Left colon (tissue), 2 donors: ENCODE measurements around the gene FBXO21. TPM values are rescaled to one million over a fixed set of nuclear protein-coding genes. Genes with fewer than 3 reads are reported as not detected.

Experiments
- ATAC-seq: fragments of 200-7000 bp; cut with Tn5 transposase; one replicate; pipeline ENCODE4 v1.9.1; 2020; ENCODE audit warnings: mild to moderate bottlenecking, moderate library complexity
- DNase-seq, 2 donors: peaks; one replicate each; pipeline ENCODE4 v3.0.0-alpha.2; 2020
- intact Hi-C, 2 donors: fragments of 100-400 bp; cut with DNase I in 1 of 2; cut with micrococcal nuclease in 1 of 2; formaldehyde crosslinking; loops; one replicate each; pipeline versions ENCODE4 v1.11.2 to v1.14.0; 2022; cut with DNase I, micrococcal nuclease
- total RNA-seq, 2 donors: library from RNA; stranded (reverse); fragmentation: NEBNext Ultra II Directional; extraction: Animal tissue kit (Norgen Biotek cat#: 25700); gene quantifications; one replicate each; pipeline ENCODE4 v1.2.1, GENCODE V29; 2021
- donor health status: DM: no; HTN: no; CAD: no.
- donor health status: DM: yes; HTN: yes; CAD: no.

Gene FBXO21
- total RNA-seq, 2 donors from 2014 or later = 28.1 to 30.2 TPM

GRCh38 chr12:117148642-117149041, 41.6 kb downstream of the FBXO21 start:
- DNase-seq (no peak), ATAC-seq (no peak)
- intact Hi-C loops = no loop called here

GRCh38 chr12:117147639-117148038, 42.6 kb downstream of the FBXO21 start:
- DNase-seq (no peak), ATAC-seq (no peak)
- intact Hi-C loops = no loop called here

- no peak for DNase-seq
- intact Hi-C loops = no loop called here
- ATAC-seq = no peak
Observed at GRCh38 chr12:117145597-117146154, 44.6 kb downstream of the FBXO21 start.

GRCh38 chr12:117144599-117144998, 45.7 kb downstream of the FBXO21 start:
- no peak for ATAC-seq
- no peak for DNase-seq
- intact Hi-C loops = no loop called here

GRCh38 chr12:117143008-117143532, 47.2 kb downstream of the FBXO21 start:
- ATAC-seq = no peak
- intact Hi-C loops = no loop called here
- no peak for DNase-seq

GRCh38 chr12:117142094-117142493, 48.2 kb downstream of the FBXO21 start:
- ATAC-seq (no peak), DNase-seq (no peak)
- intact Hi-C loops = no loop called here

GRCh38 chr12:117141097-117141898, 49.0 kb downstream of the FBXO21 start:
- intact Hi-C loops = no loop called here
- ATAC-seq (peak; percentile 18), DNase-seq (no peak)

- intact Hi-C loops = no loop called here
- DNase-seq = peak in 1 of 2 donors; percentile 22
- ATAC-seq = peak; percentile 80
Observed at GRCh38 chr12:117140397-117141096, 49.7 kb downstream of the FBXO21 start.

GRCh38 chr12:117139025-117139717, 51.1 kb downstream of the FBXO21 start:
- no peak for ATAC-seq
- intact Hi-C loops = no loop called here
- no peak for DNase-seq

- intact Hi-C loops = no loop called here
- ATAC-seq (no peak), DNase-seq (no peak)
Observed at GRCh38 chr12:117134721-117135120, 55.5 kb downstream of the FBXO21 start.

- DNase-seq (no peak), ATAC-seq (no peak)
- intact Hi-C loops = no loop called here
Observed at GRCh38 chr12:117134059-117134458, 56.2 kb downstream of the FBXO21 start.

- intact Hi-C loops = no loop called here
- no peak for ATAC-seq
Observed at GRCh38 chr12:117130801-117131200, 59.5 kb downstream of the FBXO21 start.

GRCh38 chr12:117129391-117129790, 60.9 kb downstream of the FBXO21 start:
- intact Hi-C loops = no loop called here
- no peak for DNase-seq
- ATAC-seq = no peak

More at GRCh38 chr12:117130801-117131200, 59.5 kb downstream of the FBXO21 start:
- no peak for DNase-seq

- no peak for DNase-seq
- intact Hi-C loops = no loop called here
- ATAC-seq = no peak
Observed at GRCh38 chr12:117127933-117128823, 62.1 kb downstream of the FBXO21 start.

GRCh38 chr12:117126335-117126734, 63.9 kb downstream of the FBXO21 start:
- no peak for DNase-seq
- ATAC-seq = no peak
- intact Hi-C loops = no loop called here

- intact Hi-C loops = no loop called here
- ATAC-seq (no peak), DNase-seq (no peak)
Observed at GRCh38 chr12:117125767-117126166, 64.5 kb downstream of the FBXO21 start.

- DNase-seq (no peak), ATAC-seq (no peak)
- intact Hi-C loops = no loop called here
Observed at GRCh38 chr12:117125272-117125613, 65.0 kb downstream of the FBXO21 start.
